ENCODE measurements around the gene TIAM1.

- TF ChIP-seq CTCF (IDR thresholded peaks at IDR 0.05; ENCODE audit: insufficient read depth, low read length, poor library complexity, severe bottlenecking) (no peak), EZH2phosphoT487 (conservative IDR thresholded peaks at IDR 0.05; ENCODE audit: low read length) (no peak)
Measured at GRCh38 chr21:31184876-31185275, 159.2 kb downstream of the TIAM1 start.

All from SU-DHL-6 (cell line).